Skeletal muscle tissue (tissue), 4 donors: ENCODE measurements around the gene GCNT2. TPM values are rescaled to one million over a fixed set of nuclear protein-coding genes. Genes with fewer than 3 reads are reported as not detected.

Experiments used
- H3K27ac ChIP-seq: one replicate; pipeline ENCODE4 v1.7.0; 2013; ENCODE audit warnings: mild to moderate bottlenecking, low read depth, low read length, inconsistent platforms
- H3K27me3 ChIP-seq, 3 donors: one replicate each; pipeline ENCODE4 v1.7.0; 2013; ENCODE audit warnings: low read length in 3 of 3; ENCODE audit not compliant: control insufficient read depth in 3 of 3, insufficient read depth in 3 of 3
- H3K36me3 ChIP-seq, 3 donors: one replicate each; pipeline ENCODE4 v1.7.0; 2013; ENCODE audit warnings: low read length in 3 of 3; ENCODE audit not compliant: control insufficient read depth in 3 of 3, insufficient read depth in 3 of 3
- H3K4me1 ChIP-seq, 3 donors: one replicate each; pipeline ENCODE4 v1.7.0; 2013; ENCODE audit warnings: low read length in 3 of 3, mild to moderate bottlenecking in 3 of 3; ENCODE audit not compliant: control insufficient read depth in 3 of 3, insufficient read depth in 3 of 3
- H3K4me3 ChIP-seq, 3 donors: one replicate each; pipeline ENCODE4 v1.7.0; 2013; ENCODE audit warnings: low read length in 3 of 3
- H3K9ac ChIP-seq, 3 donors: one replicate each; pipeline ENCODE4 v1.7.0; 2013; ENCODE audit warnings: low read length in 3 of 3, mild to moderate bottlenecking in 3 of 3, moderate library complexity in 2 of 3, low read depth in 1 of 3
- H3K9me3 ChIP-seq, 3 donors: one replicate each; pipeline ENCODE4 v1.7.0; 2013; ENCODE audit warnings: low read length in 3 of 3; ENCODE audit not compliant: control insufficient read depth in 3 of 3
- total RNA-seq: library from RNA; depleted of rRNA; stranded (reverse); fragments of >200 nt; gene quantifications from one replicate; pipeline ENCODE4 v1.2.3, GENCODE V29; 2014
- donor health status: Osteomylitis.

GCNT2 gene
- total RNA-seq, 1 donor from 2014 or later: 3.1 TPM

- Histone ChIP-seq H3K9me3 (no peaks in the 10 kb centered on the region), H3K4me3 (no peak overlapping the region), H3K27me3 (peaks cover 3 to 4% (median 3%) of the 10 kb centered on the region in 3 donors), H3K9ac (no peak overlapping the region), H3K4me1 (peaks cover 0 to 5% (median 0%) of the 10 kb centered on the region in 3 donors), H3K27ac (no peak overlapping the region), H3K36me3 (no peaks in the 10 kb centered on the region)
Observed at GRCh38 chr6:10585209-10585845, 64.2 kb downstream of the GCNT2 start.

- Histone ChIP-seq H3K36me3 (no peaks in the 10 kb centered on the region), H3K4me3 (no peak overlapping the region), H3K27me3 (peaks cover 3 to 4% (median 3%) of the 10 kb centered on the region in 3 donors), H3K4me1 (peaks cover 0 to 5% (median 0%) of the 10 kb centered on the region in 3 donors), H3K9ac (no peak overlapping the region), H3K9me3 (no peaks in the 10 kb centered on the region), H3K27ac (no peak overlapping the region)
Observed at GRCh38 chr6:10586302-10586701, 65.2 kb downstream of the GCNT2 start.

DNA sequence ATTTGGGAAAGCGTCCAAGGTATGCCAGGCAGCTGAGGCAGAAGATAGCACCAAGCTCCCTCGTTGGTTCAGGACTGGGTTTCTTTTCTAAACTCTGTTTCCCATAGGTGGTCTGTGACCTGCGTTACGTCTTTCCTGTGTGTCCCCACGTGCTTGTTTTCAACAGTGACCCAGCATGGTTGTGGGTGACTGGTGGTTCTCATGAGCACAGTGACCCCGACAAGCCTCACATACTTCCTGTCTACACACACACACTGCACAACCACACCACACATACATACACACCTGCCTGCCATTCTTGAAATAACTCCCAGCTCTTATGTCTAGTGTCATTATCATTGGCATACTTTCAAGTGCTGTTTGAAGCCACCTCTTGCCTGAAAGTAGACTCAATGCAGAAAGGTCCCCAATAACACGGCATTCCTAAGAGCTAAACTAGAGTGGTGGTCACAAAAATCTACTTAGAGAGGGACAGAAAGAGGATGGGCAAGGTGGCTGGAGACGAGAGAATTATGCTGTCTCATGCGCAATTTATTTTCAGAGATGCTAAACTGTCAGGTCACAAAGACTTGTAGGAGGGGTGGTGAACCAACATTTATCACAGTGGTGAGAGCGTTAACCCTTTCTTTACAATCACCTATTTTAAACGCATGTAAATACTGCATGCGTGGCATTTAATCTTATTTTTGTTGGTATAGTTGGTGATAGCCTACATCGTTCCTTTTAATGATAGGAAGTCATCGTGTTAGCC, 66.7 kb downstream of the GCNT2 start:
- Histone ChIP-seq H3K36me3 (no peaks in the 10 kb centered on the region), H3K9ac (no peak overlapping the region), H3K4me3 (no peak overlapping the region), H3K27me3 (peaks cover 3 to 4% (median 3%) of the 10 kb centered on the region in 3 donors), H3K27ac (no peak overlapping the region), H3K9me3 (no peaks in the 10 kb centered on the region), H3K4me1 (peaks cover 0 to 5% (median 0%) of the 10 kb centered on the region in 3 donors)

- Histone ChIP-seq H3K4me1 (no peaks in the 10 kb centered on the region), H3K4me3 (no peak overlapping the region)
Observed at GRCh38 chr6:10588562-10589428, 67.6 kb downstream of the GCNT2 start.

DNA sequence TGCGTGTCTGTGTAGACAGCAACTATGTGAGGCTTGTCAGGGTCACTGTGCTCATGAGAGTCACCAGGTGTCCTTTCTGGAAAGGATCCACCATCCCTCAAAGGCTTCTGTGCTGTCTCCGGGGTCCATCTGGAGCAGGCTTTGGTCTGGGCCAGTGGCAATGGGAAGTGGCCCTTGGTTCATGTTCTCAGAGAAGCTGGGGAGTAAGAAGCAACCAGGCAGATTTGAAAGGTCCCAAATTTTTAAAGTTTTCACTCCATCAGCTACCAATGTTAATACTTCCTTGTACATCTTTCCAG, 68.2 kb downstream of the GCNT2 start:
- H3K9ac ChIP-seq: no peak overlapping the region
- no peaks in the 10 kb centered on the region for H3K36me3 ChIP-seq
- H3K9me3 ChIP-seq: no peaks in the 10 kb centered on the region
- no peak overlapping the region for H3K4me3 ChIP-seq
- no peaks in the 10 kb centered on the region for H3K4me1 ChIP-seq
- peaks cover 2 to 3% (median 3%) of the 10 kb centered on the region in 3 donors for H3K27me3 ChIP-seq
- H3K27ac ChIP-seq: no peak overlapping the region

More at GRCh38 chr6:10588562-10589428, 67.6 kb downstream of the GCNT2 start:
- H3K9me3 ChIP-seq: no peaks in the 10 kb centered on the region
- H3K27ac ChIP-seq: no peak overlapping the region
- no peak overlapping the region for H3K9ac ChIP-seq
- H3K27me3 ChIP-seq: peaks cover 2 to 3% (median 3%) of the 10 kb centered on the region in 3 donors
- no peaks in the 10 kb centered on the region for H3K36me3 ChIP-seq

- Histone ChIP-seq H3K4me1 (no peaks in the 10 kb centered on the region), H3K36me3 (no peaks in the 10 kb centered on the region), H3K27me3 (peaks cover 2 to 3% (median 3%) of the 10 kb centered on the region in 3 donors), H3K27ac (no peak overlapping the region), H3K9ac (no peak overlapping the region), H3K4me3 (no peak overlapping the region), H3K9me3 (no peaks in the 10 kb centered on the region)
Observed at GRCh38 chr6:10589983-10590382, 68.8 kb downstream of the GCNT2 start.

DNA sequence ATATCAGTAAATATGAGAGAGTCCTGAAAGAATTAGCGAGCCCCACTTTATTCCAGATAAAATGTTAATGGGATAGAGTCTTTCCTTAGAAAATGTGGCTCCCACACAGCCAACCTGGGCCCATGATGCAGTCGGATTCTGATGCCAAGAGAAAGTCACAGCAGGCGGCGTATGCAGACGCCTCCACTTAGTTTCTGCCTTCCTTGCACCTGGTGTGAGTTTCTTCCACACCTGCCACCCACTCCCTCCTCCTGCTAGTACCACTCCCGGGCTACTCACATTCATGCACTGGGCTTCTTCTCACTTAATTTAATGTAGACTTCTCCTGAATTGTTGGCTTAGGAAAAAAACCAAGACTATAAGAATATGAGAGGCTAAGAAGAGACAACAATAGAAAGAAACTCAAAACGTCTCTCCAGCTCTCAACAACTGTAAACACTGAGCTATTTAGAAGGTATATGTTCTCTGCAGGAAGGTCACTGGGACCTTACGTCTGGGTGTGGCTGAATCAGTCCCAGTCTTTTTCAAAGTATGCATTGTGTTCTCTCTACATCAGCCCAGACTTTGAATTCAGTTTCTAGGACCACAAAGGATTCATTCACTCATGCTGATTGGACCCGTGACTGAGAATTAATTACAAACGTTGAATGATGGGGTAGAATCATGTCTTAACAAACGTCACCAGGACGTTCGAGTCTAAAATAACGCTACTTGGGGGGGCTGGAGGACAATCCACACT, 70.4 kb downstream of the GCNT2 start:
- peaks cover 0 to 3% (median 3%) of the 10 kb centered on the region in 3 donors for H3K27me3 ChIP-seq
- no peak overlapping the region for H3K27ac ChIP-seq
- H3K36me3 ChIP-seq: no peaks in the 10 kb centered on the region
- H3K9me3 ChIP-seq: no peaks in the 10 kb centered on the region
- H3K4me1 ChIP-seq: no peaks in the 10 kb centered on the region
- no peak overlapping the region for H3K4me3 ChIP-seq
- H3K9ac ChIP-seq: no peak overlapping the region

GRCh38 chr6:10595731-10596664, 74.8 kb downstream of the GCNT2 start:
- Histone ChIP-seq H3K4me3 (no peak overlapping the region), H3K9ac (no peak overlapping the region), H3K36me3 (no peaks in the 10 kb centered on the region), H3K9me3 (no peaks in the 10 kb centered on the region), H3K4me1 (no peaks in the 10 kb centered on the region), H3K27ac (no peak overlapping the region), H3K27me3 (peaks cover 0 to 4% (median 0%) of the 10 kb centered on the region in 3 donors)
